GM19438 (cell line): ENCODE results near the gene MB21D2.

Experiments
- ATAC-seq: cut with Tn5 transposase; IDR thresholded peaks from one replicate; pipeline ENCODE4 v1.9.1; 2021; ENCODE audit warnings: low read depth; ENCODE audit not compliant: unreplicated experiment

Gene MB21D2

GRCh38 chr3:192840143-192840836 lies 77.4 kb downstream of the MB21D2 start:
- ATAC-seq: no peak

- ATAC-seq: no peak
Observed at GRCh38 chr3:192835818-192836815, 81.5 kb downstream of the MB21D2 start.

- ATAC-seq: no peak
Observed at GRCh38 chr3:192834428-192834827, 83.2 kb downstream of the MB21D2 start.

- no peak for ATAC-seq
Observed at GRCh38 chr3:192833177-192833890, 84.3 kb downstream of the MB21D2 start.

- ATAC-seq: no peak
Observed at GRCh38 chr3:192831801-192832347, 85.8 kb downstream of the MB21D2 start.

GRCh38 chr3:192831111-192831644 lies 86.5 kb downstream of the MB21D2 start:
- no peak for ATAC-seq

- no peak for ATAC-seq
Observed at GRCh38 chr3:192830291-192831110, 87.2 kb downstream of the MB21D2 start.

- ATAC-seq: no peak
Observed at GRCh38 chr3:192827863-192828594, 89.6 kb downstream of the MB21D2 start.

- ATAC-seq: no peak
Observed at GRCh38 chr3:192827208-192827607, 90.4 kb downstream of the MB21D2 start.

GRCh38 chr3:192826214-192827006 lies 91.2 kb downstream of the MB21D2 start:
- no peak for ATAC-seq

- ATAC-seq: no peak
Observed at GRCh38 chr3:192825657-192826200, 91.9 kb downstream of the MB21D2 start.

- ATAC-seq: no peak
Observed at GRCh38 chr3:192825216-192825615, 92.4 kb downstream of the MB21D2 start.

- ATAC-seq: no peak
Observed at GRCh38 chr3:192824313-192824712, 93.3 kb downstream of the MB21D2 start.

- no peak for ATAC-seq
Observed at GRCh38 chr3:192821161-192821560, 96.5 kb downstream of the MB21D2 start.

- no peak for ATAC-seq
Observed at GRCh38 chr3:192820161-192820560, 97.5 kb downstream of the MB21D2 start.

GRCh38 chr3:192819001-192819569 lies 98.6 kb downstream of the MB21D2 start:
- ATAC-seq: no peak

- no peak for ATAC-seq
Observed at GRCh38 chr3:192818126-192818525, 99.5 kb downstream of the MB21D2 start.
